Endothelial cell of hepatic sinusoid (primary cell): ENCODE results near the gene HMG20B.

Experiments used
- in situ Hi-C: cut with HindIII; loops from 2 replicates; pipeline ENCODE4 v1.10.0; 2017; ENCODE audit warnings: low sequenced_read_pairs

Gene HMG20B

DNA sequence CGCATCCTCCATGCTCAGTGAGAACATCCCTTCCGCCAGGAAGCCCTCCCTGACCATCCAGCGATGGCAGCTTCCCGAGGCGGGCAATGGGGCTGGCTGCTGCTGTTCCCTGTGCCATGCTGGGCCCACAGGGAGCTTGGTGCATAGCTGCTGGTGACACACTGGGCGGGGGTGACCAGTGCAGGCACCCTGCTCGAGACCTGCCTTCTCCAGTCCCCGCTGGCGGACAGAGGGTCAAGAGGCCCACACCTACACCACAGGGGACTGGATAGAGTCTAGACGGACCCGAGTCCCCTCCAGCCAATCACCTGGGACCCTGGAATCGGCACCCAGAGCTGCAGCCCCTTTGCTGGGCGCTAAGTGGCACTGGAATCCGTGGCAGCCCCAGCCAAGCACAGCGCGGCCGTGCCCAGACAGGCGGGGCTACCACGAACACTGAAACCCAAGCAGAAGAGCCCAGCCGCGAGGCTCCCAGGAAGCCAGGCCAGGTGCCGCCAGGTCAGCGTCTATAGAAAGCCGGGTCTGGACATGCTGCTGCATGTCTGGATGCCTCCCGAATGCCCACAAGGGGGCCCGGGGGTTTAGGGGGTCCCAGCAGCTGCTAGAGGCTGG, 42.9 kb downstream of the HMG20B start:
- in situ Hi-C loops = no loop called here

DNA sequence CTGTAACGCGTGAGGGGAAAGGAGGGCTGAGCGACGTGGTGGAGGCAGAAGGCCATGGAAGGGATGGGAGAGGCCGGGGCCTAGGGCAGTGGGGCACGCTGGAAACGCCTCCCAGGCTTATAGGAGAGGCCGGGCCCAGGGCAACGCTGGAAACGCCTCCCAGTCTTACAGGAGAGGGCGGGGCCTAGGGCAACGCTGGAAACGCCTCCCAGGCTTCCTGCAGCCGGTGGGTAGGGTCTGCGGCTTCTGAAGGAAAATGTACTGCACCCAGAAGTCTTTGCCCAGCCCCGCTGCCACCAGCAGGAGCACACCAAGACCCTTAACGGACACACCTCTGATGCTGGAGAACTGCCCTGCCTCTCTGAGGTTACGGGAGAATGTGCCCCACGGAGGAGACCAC, 44.7 kb downstream of the HMG20B start:
- in situ Hi-C loops = no loop called here

DNA sequence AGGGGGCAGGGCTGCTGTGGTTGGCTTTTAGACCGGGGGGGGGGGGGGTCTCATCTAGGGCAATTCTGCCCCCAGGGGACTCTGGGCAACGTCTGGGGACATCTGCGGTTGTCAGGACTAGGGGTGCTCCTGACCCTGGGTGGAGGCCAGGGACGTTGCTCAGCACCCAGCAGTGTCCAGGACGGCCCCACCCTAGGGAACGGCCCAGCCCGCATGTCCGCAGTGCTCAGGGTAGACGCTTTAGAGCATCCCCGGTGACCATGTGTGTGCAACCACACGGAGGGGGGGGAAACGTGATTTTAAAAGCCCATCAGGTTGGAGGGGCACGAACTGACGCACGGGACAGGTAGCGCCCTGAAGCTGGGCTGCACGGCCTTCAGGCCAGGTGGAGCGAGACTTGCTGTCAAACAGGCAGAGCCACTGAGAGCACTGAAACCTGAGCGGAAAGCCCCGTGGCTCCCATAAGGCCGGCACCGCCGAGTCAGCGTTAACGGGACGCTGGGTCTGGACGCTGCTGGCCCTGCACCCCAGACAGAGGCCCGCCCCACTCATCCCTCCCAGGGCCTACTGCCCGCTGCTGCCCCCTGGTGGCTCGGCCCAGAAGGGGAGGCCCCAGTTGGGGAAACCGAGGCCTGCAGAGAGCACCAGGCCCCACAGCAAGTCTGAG, 45.5 kb downstream of the HMG20B start:
- in situ Hi-C loops = no loop called here

DNA sequence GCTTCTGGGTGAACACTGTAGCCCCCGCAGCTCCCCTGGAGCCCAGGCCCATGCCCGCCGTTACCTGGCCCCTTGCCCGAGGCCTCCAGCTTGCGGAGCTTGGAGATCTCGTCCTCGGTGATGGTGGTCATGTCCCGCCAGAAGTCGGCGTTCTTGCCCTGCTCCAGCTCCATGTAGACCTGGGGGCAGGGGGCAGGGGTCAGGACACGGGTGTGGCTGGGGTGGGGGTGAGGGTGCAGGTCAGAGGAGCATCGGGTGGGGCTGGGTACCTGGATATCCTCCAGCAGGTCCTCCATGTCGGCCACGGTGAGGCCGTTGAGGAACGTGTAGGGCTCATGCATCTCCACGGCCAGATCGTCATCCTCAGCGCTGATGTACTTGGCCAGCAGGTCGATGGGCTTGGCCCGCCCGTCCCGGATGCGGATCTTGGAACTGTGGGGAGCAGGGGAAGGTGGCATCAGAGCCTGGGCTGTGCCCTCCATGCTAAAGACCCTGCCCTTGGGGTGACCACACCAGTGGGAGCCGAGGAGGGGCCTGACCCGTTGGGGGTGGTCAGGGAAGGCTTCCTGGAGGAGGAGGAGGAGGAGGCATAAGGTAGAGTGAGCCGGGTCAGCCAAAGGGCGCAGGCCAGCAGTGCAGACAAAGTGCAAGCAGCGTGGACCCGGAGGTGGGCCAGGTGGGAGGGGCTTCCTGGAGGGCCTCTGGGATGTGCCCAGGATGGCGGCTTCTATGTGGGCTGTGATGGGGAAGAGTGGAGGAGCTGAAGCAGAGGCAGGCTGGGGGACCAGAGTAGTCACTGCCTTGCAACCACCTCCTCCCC, 46.3 kb downstream of the HMG20B start:
- in situ Hi-C loops = no loop called here

DNA sequence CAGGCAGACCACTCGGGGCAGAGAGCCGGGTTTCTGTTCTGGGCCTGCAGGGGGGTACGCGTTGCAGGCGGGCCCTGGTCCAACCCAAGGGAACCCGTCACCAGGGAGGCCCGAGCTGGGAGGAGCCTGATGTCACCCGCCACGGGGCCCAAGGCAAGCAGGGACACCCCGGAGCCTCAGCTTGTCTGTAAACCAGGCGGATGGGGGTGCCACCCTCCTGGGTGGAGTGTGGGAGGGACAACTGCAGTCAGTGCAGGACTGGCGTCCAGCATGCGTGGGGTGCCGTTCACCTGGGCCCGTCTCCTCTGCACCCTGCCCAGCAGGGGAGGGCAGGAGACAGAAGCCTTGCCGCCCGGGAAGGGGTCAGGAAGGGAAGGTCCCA, 46.9 kb downstream of the HMG20B start:
- in situ Hi-C loops = loop anchor here (5.0 kb wide), 1 partner anchor 42 kb away; no protein-coding TSS in a partner anchor

DNA sequence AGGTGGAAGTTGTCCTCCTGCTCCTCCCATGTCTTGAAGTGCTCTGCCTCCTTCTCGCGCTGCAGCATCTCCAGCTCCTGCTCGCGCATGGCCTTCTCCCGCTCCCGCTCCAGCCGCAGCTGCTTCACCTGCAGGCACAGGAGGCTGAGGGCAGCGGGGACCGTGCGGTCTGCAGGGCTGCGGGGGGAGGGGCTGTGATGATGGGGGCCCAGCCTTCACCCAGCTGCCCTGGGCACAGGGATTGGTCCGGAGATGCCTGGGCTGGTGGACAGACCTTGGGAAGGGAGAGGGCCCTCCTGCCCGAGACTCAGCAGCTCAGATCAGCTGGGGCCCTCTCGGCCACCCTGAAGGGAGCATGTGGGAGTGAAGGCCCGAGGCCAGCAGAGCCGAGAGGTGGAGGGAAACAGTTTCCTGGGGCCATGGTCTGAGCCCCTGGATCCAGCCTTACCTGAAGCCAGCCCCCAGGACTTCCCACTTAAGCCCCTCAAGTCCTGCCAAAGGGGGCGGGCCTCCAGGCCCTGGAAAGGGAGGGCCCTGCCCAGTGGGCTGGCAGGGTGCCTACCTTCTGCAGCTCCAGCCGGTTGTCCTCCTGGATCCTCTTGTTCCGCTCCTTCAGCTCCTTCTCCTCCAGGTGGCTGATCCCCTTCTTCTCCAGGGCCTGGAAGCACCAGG, 47.5 kb downstream of the HMG20B start:
- in situ Hi-C loops = loop anchor here (5.0 kb wide), 1 partner anchor 43 kb away; no protein-coding TSS in a partner anchor

DNA sequence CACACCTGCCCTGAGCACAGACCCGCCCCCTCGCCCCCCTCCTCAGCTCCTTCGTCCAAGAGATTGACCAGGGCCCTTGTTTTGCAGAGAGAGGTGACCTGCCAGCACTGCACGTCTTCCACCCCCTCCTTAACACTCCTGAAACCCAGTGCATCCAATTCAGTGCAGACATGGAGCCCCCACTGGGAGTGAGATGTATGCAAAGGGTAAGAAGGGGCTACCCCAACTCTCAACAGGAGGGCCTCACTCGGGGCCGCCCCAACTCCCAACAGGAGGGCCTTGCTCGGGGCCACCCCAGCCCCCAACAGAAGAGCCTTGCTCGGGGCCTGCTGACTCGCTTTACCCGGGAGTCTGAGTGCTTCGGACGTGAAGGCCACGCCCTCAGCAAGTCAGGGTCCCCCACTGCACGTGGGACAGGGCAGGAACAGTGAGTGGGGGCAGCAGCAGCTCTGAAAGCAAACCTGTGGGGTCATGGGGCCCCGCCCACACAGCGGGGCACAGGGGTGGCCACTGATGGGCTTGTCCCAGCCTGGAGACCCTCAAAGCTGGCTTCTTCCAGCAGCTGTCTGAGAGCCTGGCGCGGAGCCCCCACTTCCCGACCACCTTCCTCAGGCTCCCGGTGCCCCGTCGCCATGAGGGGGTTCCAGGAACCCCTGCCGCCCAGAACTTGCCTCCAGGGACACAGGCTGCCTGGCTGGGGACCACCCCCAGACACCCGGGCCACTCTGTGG, 48.2 kb downstream of the HMG20B start:
- in situ Hi-C loops = loop anchor here (5.0 kb wide), 1 partner anchor 44 kb away; no protein-coding TSS in a partner anchor

DNA sequence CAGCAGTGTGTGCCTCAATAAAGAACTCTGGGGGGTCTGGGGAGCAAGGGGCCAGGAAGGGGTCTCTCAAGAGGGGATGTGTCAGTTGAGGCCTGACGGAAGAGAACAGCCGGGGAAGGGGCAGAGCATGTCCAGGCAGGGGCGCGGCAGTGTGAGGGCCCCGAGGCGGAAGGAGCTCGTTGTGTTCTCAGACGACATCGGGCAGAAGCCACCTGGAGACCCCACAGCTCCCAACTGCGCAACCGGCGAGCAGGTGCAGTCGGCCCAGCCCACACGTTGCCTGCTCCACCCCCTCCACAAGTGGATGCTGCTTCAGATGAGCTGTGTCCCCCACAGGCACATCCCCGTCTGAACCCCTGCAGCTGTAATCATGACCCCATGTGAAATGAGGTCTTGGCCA, 48.9 kb downstream of the HMG20B start:
- in situ Hi-C loops = loop anchor here (5.0 kb wide), 1 partner anchor 44 kb away; no protein-coding TSS in a partner anchor

DNA sequence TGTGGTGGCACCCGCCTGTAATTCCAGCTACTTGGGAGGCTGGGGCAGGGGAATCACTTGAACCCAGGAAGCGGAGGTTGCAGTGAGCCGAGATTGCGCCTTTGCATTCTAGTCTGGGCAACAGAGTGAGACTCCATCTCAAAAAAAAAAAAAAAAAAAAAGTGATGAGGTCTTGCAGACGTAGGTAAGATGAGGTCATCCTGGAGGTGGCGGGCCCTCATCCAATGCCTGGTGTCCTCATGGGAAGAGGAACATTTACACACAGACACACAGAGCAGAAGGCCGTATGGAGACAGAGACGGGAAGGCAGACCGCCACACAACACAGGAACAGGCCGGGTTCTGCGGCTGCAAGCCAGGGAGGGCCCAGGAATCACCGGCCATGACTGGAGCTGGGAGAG, 49.5 kb downstream of the HMG20B start:
- in situ Hi-C loops = loop anchor here (5.0 kb wide), 1 partner anchor 45 kb away; no protein-coding TSS in a partner anchor

DNA sequence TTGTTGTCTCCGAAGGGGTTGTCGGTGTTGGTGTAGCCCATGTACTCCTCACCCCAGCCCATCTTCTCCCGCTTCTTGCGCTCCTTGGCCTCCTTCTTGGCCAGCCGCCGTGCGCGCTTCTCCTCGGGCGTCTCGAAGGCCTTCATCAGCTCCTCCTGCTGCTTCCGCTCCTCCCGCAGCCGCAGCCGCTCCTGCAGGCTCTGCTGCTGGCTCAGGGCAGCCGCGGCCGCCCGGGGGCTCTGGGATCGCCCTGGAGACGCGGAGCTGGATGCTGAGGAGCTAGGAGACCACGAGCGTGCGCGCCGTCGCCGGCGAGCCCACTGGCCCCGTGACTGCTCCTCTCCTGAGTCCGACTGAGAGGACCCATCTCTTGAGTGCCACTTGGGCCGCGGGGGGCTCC, 51.0 kb downstream of the HMG20B start:
- in situ Hi-C loops = loop anchor here (5.0 kb wide), 1 partner anchor 46 kb away; no protein-coding TSS in a partner anchor

DNA sequence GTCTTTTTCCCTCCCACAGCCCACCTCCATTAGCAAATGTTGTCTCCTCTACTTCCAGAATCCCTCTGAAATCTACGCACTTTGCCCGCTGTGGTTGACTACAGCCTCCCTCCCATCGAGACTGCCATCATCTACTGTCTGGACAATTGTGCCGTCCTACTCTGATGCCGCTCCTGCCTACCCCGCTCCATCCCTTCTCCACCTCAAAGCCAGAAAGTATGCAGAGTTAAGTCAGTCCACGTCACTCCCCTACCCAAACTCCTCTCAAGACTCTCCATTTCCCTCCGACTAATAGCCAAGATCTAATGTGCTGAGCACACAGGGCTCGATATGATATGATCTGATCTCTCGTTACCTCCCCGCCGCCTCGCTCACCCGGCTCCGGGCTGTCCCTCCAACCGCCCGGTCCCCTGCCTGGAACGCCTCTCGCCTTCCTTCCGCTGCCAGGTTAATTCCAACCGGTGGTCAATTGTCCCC, 53.3 kb downstream of the HMG20B start:
- in situ Hi-C loops = loop anchor here (5.0 kb wide), 1 partner anchor 89 kb away; the partner anchor contains the start of gene TEKTIP1

DNA sequence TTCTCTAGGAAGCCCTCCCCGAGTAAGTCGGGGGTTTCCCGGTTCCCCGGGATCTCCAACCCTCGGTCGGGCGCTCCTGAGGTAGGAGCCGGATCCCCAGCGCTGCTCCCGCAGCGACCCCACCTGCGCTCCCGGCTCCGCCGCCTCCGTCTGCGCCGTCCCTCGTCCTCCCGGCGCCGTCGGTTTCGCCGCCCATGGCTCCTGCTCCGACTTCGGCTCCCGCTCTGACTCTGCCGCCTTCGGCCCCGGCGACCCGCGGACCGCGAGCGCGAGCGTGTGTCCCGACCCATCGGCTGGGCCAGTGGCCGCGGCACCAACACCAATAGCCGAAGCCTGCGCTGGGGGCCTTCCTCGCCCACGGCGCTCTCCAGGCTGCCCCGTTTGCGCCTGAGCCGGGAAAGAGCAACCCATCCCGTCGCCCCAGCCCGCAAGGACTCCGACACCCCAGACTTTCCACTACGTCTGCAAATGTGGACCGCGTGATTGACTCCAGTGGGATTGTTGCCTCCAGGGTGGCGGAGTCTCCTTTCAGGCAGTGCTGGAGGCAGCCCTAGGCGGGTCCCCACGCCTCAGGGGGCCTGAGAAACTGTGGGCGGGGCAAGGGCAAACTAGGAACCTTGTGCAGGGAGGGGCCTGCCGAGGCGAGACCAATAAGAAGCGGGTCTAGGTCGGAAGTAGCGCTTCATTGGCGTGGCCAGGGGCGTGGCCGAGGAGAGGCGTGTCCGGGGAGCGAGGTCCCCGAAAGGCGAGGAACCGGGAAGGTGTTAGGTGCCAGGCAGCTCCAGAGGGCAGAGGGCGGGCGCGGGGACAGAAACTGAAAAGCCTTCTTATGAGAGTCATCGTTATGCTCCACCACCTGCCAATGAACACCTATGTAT, 54.0 kb downstream of the HMG20B start, which contains the start of gene CACTIN:
TSS of gene CACTIN (minus strand) at position 318 of the 878 bp plus-strand sequence. CDS start at position 290, 28 bp downstream.
- in situ Hi-C loops = loop anchor here (5.0 kb wide), 1 partner anchor 89 kb away; the partner anchor contains the start of gene TEKTIP1

DNA sequence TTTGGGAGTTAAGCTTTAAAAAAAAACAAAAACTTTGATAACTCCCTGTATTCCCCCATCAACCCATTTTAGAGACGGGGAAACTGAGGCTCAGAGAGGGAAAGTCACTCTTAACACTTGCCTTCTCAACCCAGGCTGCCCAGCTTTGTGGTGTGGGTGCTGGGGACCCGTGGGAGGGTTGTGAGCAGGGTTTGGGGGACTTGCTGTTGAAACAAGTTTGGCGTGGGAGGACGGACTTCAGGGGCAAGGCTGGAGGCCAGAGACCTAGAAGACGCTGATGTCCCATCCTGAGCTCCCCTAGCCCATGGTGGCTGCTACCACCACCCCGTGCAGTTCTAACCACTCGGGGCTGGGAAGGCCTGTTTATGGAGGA, 54.6 kb downstream of the HMG20B start:
- in situ Hi-C loops = loop anchor here (5.0 kb wide), 1 partner anchor 90 kb away; the partner anchor contains the start of gene TEKTIP1
